Endothelial cell of umbilical vein (primary cell): ENCODE results near the gene NUDT3. TPM values are rescaled to one million over a fixed set of nuclear protein-coding genes. Genes with fewer than 3 reads are reported as not detected.

Source experiments
- BruUV-seq: library from RNA; stranded (reverse); fragments of 400-500 nt; replicated peaks from 2 replicates; lab custom pipeline; 2021; lab: Mats Ljungman, UMichigan
- CTCF ChIA-PET: fragments of 300-600, 350-600 bp; sonication (Branson Sonifier 250); formaldehyde crosslinking; loops from one replicate; lab custom pipeline; 2021; ENCODE audit warnings: antibody characterized with exemption, inconsistent platforms; lab: Charles Lee
- POLR2A ChIA-PET: fragments of 300-600, 350-600 bp; sonication (Branson Sonifier 250); formaldehyde crosslinking; loops from one replicate; lab custom pipeline; 2021; ENCODE audit warnings: antibody characterized with exemption, inconsistent platforms; lab: Charles Lee
- DNase-seq: peaks from one replicate; pipeline ENCODE4 v3.0.0-alpha.2; 2011; ENCODE audit warnings: low read depth, low spot score
- FAIRE-seq: peaks from 2 replicates; lab custom pipeline; 2011; peaks lifted over from hg19 to GRCh38; lab: Jason Lieb, UNC
- H2AFZ ChIP-seq: 2 replicates; pipeline ENCODE4 v1.6.0; 2012; ENCODE audit warnings: low read depth, low read length, control low read depth, inconsistent platforms
- H3K27ac ChIP-seq: 2 replicates; pipeline ENCODE4 v1.5.1; 2011; ENCODE audit warnings: low read depth, mild to moderate bottlenecking, control low read depth, low read length, moderate library complexity; ENCODE audit not compliant: insufficient read depth
- H3K27me3 ChIP-seq, 2 experiments: 2 replicates each; pipeline versions ENCODE4 v1.6.0 to v1.6.1; 2011; ENCODE audit warnings: low read length in 2 of 2, mixed read lengths in 1 of 2; ENCODE audit not compliant: control insufficient read depth in 2 of 2, insufficient read depth in 2 of 2
- H3K36me3 ChIP-seq, 2 experiments: 2 replicates in 1 of 2; 3 replicates in 1 of 2; pipeline ENCODE4 v1.5.1; 2011; ENCODE audit warnings: low read length in 2 of 2, mild to moderate bottlenecking in 1 of 2, moderate library complexity in 1 of 2; ENCODE audit not compliant: control insufficient read depth in 2 of 2, insufficient read depth in 2 of 2; ENCODE audit errors: extremely low read depth in 1 of 2
- H3K4me1 ChIP-seq: 3 replicates; pipeline ENCODE4 v1.5.1; 2011; ENCODE audit warnings: mild to moderate bottlenecking, low read length; ENCODE audit not compliant: control insufficient read depth, insufficient read depth; ENCODE audit errors: extremely low read depth
- H3K4me2 ChIP-seq: 2 replicates; pipeline ENCODE4 v1.6.1; 2011; ENCODE audit warnings: low read length, control low read depth, mixed read lengths; ENCODE audit not compliant: insufficient read depth
- H3K4me3 ChIP-seq, 3 experiments: fragments of 200-600 bp in 1 of 3; sonication (generic), shearing (Covaris generic) in 1 of 3; replicated peaks in 1 of 3; 2 replicates each; pipeline ENCODE4 v1.5.1; 2011 to 2016; ENCODE audit warnings: control low read depth in 3 of 3, low read length in 3 of 3, mild to moderate bottlenecking in 2 of 3, inconsistent platforms in 1 of 3, low read depth in 1 of 3, moderate library complexity in 1 of 3; ENCODE audit not compliant: insufficient read depth in 1 of 3
- H3K79me2 ChIP-seq: 2 replicates; pipeline ENCODE4 v1.6.0; 2012; ENCODE audit warnings: low read length, inconsistent platforms; ENCODE audit not compliant: control insufficient read depth, insufficient read depth
- H3K9ac ChIP-seq: replicated peaks from 2 replicates; pipeline ENCODE3; 2011; ENCODE audit warnings: low read length, control low read depth; ENCODE audit not compliant: insufficient read depth; ENCODE audit errors: extremely low read depth
- H3K9me1 ChIP-seq: replicated peaks from 3 replicates; pipeline ENCODE4 v1.6.0; 2011; ENCODE audit warnings: mild to moderate bottlenecking, low read length; ENCODE audit not compliant: control insufficient read depth, insufficient read depth; ENCODE audit errors: extremely low read depth
- H3K9me3 ChIP-seq: replicated peaks from 2 replicates; pipeline ENCODE4 v1.5.1; 2012; ENCODE audit warnings: low read length, inconsistent platforms; ENCODE audit not compliant: control insufficient read depth, insufficient read depth
- H4K20me1 ChIP-seq: replicated peaks from 2 replicates; pipeline ENCODE3; 2011; ENCODE audit warnings: mild to moderate bottlenecking, low read length; ENCODE audit not compliant: control insufficient read depth, insufficient read depth; ENCODE audit errors: extremely low read depth
- EZH2 ChIP-seq: IDR thresholded peaks from 2 replicates; pipeline ENCODE4 v1.6.1; 2012; ENCODE audit warnings: borderline replicate concordance, low read depth, mild to moderate bottlenecking, moderate library complexity, low read length, inconsistent platforms; ENCODE audit not compliant: severe bottlenecking
- FOS ChIP-seq: IDR thresholded peaks from 2 replicates; pipeline ENCODE4 v1.6.1; 2011; ENCODE audit warnings: mild to moderate bottlenecking, low read length, moderate library complexity, borderline replicate concordance; ENCODE audit not compliant: insufficient read depth
- GATA2 ChIP-seq: IDR thresholded peaks from 2 replicates; pipeline ENCODE4 v1.7.0; 2011; ENCODE audit warnings: low read depth, mild to moderate bottlenecking, moderate library complexity, mixed read lengths, low read length; ENCODE audit not compliant: insufficient read length, insufficient read depth
- JUN ChIP-seq: IDR thresholded peaks from 2 replicates; pipeline ENCODE4 v1.6.1; 2011; ENCODE audit warnings: borderline replicate concordance, low read depth; ENCODE audit not compliant: insufficient read length, insufficient read depth
- MAX ChIP-seq: IDR thresholded peaks from 2 replicates; pipeline ENCODE4 v1.6.1; 2011; ENCODE audit not compliant: insufficient read depth, insufficient read length
- MYC ChIP-seq: IDR thresholded peaks from one replicate; pipeline ENCODE4 v1.6.1; 2011; ENCODE audit warnings: mild to moderate bottlenecking, low read depth, low read length
- POLR2A ChIP-seq: IDR thresholded peaks from 2 replicates; pipeline ENCODE4 v1.6.1; 2012; ENCODE audit warnings: low read depth, mild to moderate bottlenecking, control low read depth, low read length
- POLR2AphosphoS5 ChIP-seq: IDR thresholded peaks from 2 replicates; pipeline ENCODE4 v1.6.1; 2012; ENCODE audit warnings: low read depth, mild to moderate bottlenecking, control low read depth, low read length, moderate library complexity; ENCODE audit not compliant: insufficient read depth
- dilution Hi-C: fragments of 300-500 bp; cut with MboI; formaldehyde crosslinking; loops from one replicate; pipeline ENCODE4 v1.15.0; 2019; ENCODE audit warnings: low sequenced_read_pairs; ENCODE audit not compliant: extremely low pct_ligation_motif_present
- intact Hi-C: fragments of 100-400 bp; cut with micrococcal nuclease; formaldehyde crosslinking; loops from one replicate; pipeline ENCODE4 v1.10.0; 2022
- polyA plus RNA-seq, 4 experiments: library from polyadenylated mRNA; depleted of rRNA in 3 of 4; stranded (reverse) in 3 of 4; unstranded in 1 of 4; fragments of >200 nt; gene quantifications; 2 replicates each; pipeline versions ENCODE4 v1.2.1 to v1.2.3, GENCODE V29; 2011 to 2012; ENCODE audit warnings: missing spikeins in 1 of 4
- total RNA-seq: library from RNA; stranded (reverse); gene quantifications from 2 replicates; pipeline ENCODE4 v1.2.3, GENCODE V29; 2021
- TF ChIP-seq, protein P1 (sequence below), 2 donors: IDR thresholded peaks; 1 replicate in 1 of 2; 2 replicates in 1 of 2; pipeline ENCODE4 v1.5.1; 2011; ENCODE audit warnings: low read length in 2 of 2, mild to moderate bottlenecking in 2 of 2, moderate library complexity in 2 of 2, control low read depth in 1 of 2, inconsistent platforms in 1 of 2, low read depth in 1 of 2; ENCODE audit not compliant: insufficient read depth in 1 of 2; ENCODE audit errors: extremely low read depth in 1 of 2

Gene NUDT3
- total and polyA plus RNA-seq, 2 donors (not counting 3 experiments of a cell fraction or from before 2014, with no cell fraction given): 11.9 to 30.9 TPM

- no peak overlapping the region for H3K4me3 ChIP-seq
- H2AFZ ChIP-seq: no peak overlapping the region
- H3K4me1 ChIP-seq: peaks cover 23% of the 10 kb centered on the region
- intact Hi-C loops: no loop called here
- H3K4me2 ChIP-seq: no peak overlapping the region
- CTCF ChIA-PET: interaction anchor here (0.6 to 1.3 kb wide), 2 partner anchors 9 to 46 kb away, joined by 3 read pairs; no protein-coding TSS in a partner anchor
- no TSS peak for BruUV-seq
- POLR2A ChIA-PET: no interaction called here
- no peaks in the 10 kb centered on the region for H3K9me1 ChIP-seq
- peaks cover 67% of the 10 kb centered on the region for H3K79me2 ChIP-seq
- no peaks in the 10 kb centered on the region for H3K9me3 ChIP-seq
- FAIRE-seq: no peak
- no peaks in the 10 kb centered on the region for H3K27me3 ChIP-seq
- peaks cover 4% of the 10 kb centered on the region for H4K20me1 ChIP-seq
- no peak overlapping the region for H3K9ac ChIP-seq
- dilution Hi-C loops: no loop called here
- TF ChIP-seq, protein P1, sequence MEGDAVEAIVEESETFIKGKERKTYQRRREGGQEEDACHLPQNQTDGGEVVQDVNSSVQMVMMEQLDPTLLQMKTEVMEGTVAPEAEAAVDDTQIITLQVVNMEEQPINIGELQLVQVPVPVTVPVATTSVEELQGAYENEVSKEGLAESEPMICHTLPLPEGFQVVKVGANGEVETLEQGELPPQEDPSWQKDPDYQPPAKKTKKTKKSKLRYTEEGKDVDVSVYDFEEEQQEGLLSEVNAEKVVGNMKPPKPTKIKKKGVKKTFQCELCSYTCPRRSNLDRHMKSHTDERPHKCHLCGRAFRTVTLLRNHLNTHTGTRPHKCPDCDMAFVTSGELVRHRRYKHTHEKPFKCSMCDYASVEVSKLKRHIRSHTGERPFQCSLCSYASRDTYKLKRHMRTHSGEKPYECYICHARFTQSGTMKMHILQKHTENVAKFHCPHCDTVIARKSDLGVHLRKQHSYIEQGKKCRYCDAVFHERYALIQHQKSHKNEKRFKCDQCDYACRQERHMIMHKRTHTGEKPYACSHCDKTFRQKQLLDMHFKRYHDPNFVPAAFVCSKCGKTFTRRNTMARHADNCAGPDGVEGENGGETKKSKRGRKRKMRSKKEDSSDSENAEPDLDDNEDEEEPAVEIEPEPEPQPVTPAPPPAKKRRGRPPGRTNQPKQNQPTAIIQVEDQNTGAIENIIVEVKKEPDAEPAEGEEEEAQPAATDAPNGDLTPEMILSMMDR (IDR thresholded peaks at IDR 0.05; ENCODE audit: extremely low read depth in 1 of 2, insufficient read depth in 1 of 2, low read depth in 1 of 2, low read length in 2 of 2): no peak
- TF ChIP-seq JUN: no peak
- no peak for TF ChIP-seq EZH2
- TF ChIP-seq POLR2A: no peak
- TF ChIP-seq FOS: no peak
- no peak for TF ChIP-seq MYC
- TF ChIP-seq MAX: no peak
- no peak for TF ChIP-seq POLR2AphosphoS5
- no peak for TF ChIP-seq GATA2
- no peaks in the 10 kb centered on the region for H3K36me3 ChIP-seq
- no peak overlapping the region for H3K27ac ChIP-seq
- no peak for DNase-seq
Observed at GRCh38 chr6:34369385-34369784, 23.1 kb downstream of the NUDT3 start.
